T-helper 22 cell (primary cell): Measurements from ENCODE around the gene KCNH5.
"Not testable (repeated sequence)": the region's sequence is repeated elsewhere in the genome, so short reads cannot be mapped to it uniquely, and the experiment has no call there.

ENCODE experiments used
- DNase-seq: peaks from one replicate; pipeline ENCODE4 v3.0.0-alpha.2; 2020; ENCODE audit warnings: low read depth

The KCNH5 gene

DNA sequence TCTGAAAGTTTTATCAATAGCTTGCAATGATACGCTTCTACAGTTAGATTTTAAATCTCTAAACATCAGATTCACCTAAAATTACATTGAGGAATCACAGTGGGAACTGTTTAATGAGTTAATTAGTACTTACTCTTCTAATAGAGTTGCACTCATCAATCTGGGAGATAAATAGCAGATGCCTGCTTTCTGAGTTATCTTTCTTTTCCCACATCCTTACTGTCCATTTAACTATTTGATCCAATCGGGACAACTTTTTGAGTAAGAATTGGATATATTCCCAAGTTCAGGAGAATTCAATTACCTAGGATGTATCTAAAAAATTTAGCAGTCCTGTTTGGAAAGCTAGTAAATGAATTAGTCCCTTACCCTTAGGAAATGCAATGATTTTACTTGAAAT, 162.3 kb downstream of the KCNH5 start:
- no peak for DNase-seq

DNA sequence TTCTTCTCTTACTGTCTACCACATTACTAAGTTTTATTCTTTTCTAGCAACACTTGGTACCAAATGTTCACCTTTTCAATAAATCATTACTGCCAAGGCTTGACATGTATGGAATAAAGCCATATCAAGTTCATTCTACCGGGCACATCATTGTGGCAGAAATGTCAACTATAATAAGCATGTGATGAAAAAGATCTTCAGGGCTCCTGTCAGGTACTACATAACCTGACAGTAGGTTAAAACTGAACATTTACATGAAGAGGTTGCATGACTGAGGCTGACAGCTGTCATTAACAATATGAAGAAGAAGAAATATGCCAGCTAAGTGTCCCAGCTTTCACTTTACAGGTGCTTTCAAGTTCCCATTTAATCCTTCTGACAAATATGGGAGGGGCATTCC, 178.9 kb downstream of the KCNH5 start:
- no peak for DNase-seq

- DNase-seq: no peak
Measured at GRCh38 chr14:62864588-62864987, 180.7 kb downstream of the KCNH5 start.

GRCh38 chr14:62858011-62858410, 187.2 kb downstream of the KCNH5 start:
- not testable (repeated sequence) for DNase-seq

DNA sequence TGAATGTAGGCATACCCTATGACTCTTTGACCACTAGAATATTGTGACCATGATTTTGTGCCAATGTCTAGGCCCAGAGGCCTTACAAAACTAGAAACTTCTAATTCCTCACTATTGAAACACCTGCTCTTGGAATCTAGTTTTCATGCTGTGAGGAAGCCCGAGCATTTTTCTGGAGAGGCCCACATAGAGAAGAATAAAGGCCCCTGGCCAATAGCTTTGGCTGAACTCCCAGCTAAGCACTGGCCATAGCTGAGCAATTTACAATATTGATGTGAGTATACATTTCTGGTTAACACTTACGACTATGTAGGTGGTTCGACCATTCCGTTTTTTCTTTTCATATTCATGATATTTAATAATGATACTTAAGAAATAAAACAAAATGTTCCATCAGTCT, 190.3 kb downstream of the KCNH5 start:
- no peak for DNase-seq

- DNase-seq: no peak
Measured at GRCh38 chr14:62847168-62847567, 198.1 kb downstream of the KCNH5 start.

- DNase-seq: no peak
Measured at GRCh38 chr14:62844546-62844945, 200.7 kb downstream of the KCNH5 start.

- no peak for DNase-seq
Measured at GRCh38 chr14:62824086-62824485, 221.2 kb downstream of the KCNH5 start.

DNA sequence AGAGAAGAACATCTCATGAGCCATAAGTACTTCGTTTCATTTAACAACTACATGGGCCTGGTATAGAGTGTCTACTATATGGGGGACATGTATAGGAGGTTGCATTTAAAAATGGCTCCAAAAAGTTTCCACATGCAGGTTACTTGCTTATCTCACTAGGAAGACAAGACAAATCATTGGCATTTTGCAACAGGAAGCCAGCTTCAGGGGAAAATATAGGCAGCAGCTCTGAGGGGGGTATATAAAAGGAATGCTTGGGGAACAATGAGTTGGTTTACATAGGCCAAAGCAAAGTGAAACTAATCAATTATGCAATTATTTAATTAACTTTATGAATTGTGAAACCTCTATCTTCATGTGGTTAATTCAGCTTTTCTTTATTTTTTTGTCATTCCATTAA, 225.3 kb downstream of the KCNH5 start:
- no peak for DNase-seq

DNA sequence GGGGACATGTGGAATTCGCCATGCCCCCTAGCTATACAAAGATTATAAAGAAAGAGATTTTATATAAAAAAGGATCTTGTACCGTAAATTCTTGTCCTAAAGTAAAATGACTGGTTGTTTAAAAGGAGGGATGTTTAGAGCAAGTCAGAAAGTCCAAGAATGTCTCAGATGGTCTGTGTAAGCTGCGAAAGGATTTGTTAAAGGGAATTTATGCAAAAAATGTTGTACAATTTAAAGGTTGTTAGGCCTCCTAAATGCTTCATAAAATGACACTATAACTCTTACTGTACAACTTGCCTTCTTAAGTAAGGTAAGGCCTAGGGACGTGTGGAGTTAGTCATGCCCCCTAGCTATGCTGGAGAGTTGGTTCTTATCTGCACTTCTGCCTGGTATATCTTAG, 237.6 kb downstream of the KCNH5 start:
- no peak for DNase-seq

GRCh38 chr14:62800577-62800976, 244.7 kb downstream of the KCNH5 start:
- no peak for DNase-seq

DNA sequence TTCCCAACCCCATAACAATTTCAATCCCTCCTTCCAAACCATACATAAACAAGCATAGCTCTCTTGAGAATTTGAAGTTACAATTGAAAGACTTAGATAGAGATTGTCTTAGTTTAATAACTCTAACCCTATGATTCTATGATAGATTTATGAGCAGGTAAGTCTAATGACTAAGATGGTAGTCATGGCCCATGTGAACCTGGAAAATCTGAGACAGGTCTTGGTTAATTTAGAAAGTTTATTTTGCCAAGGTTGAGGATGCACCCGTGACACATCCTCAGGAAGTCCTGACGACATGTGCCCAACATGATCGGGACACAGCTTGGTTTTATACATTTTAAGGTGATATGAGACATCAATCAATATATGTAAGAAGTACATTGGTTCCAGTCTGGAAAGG, 248.8 kb downstream of the KCNH5 start:
- DNase-seq: no peak

DNA sequence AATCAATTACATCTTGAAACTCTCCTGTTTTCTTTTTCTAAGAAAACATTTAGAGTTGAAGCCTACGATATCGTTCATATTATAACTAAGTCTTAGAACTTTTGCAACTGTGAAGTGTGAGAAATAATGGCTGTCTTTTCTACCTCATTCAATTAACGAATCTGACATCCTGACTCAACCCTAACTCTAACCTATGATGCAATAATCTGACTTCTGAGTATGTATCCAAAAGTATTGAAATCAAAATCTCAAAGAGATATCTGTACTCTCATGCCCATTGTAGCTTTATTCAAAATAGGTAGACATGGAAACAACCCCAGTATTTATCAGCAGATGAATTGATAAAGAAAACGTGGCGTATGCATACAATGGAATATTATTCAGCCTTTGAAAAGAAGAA, 252.7 kb downstream of the KCNH5 start:
- DNase-seq: no peak

DNA sequence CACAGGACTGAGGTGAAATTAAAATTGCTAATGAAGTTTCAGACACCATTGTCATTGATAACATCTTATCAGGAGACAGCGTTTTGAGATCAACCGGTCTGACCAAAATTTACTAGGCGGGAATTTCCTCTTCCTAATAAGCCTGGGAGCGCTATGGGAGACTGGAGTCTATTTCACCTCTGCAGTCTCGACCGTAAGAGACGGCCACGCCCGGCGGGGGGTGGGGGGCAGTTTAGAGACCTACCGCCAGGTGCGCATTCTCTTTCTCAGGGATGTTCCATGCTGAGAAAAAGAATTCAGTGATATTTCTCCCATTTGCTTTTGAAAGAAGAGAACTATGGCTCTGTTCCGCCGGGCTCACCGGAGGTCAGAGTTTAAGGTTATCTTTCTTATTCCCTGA, 263.9 kb downstream of the KCNH5 start:
- DNase-seq: not testable (repeated sequence)

DNA sequence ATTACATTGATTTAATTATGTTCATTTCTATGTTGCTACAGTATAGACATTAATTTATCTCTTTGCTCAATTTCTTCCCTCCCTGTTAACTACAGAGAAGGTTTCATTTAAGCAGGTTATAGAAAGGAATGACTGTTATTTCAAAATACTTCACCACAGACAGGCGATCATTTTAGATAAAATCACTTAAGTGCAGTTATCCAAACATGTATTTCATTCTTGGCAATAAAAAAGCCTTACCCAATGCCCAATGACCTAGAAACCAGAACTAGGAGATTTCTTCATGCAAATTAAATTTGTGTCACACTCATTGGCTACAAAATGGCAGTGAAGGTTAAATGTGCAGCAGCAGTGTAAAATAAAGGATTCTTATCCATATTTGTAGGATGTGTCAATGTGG, 266.4 kb downstream of the KCNH5 start:
- DNase-seq: no peak

GRCh38 chr14:62778310-62778709, 266.9 kb downstream of the KCNH5 start:
- DNase-seq: no peak

GRCh38 chr14:62777510-62777909, 267.7 kb downstream of the KCNH5 start:
- DNase-seq: no peak

GRCh38 chr14:62776300-62776699, 269.0 kb downstream of the KCNH5 start:
- DNase-seq: no peak

DNA sequence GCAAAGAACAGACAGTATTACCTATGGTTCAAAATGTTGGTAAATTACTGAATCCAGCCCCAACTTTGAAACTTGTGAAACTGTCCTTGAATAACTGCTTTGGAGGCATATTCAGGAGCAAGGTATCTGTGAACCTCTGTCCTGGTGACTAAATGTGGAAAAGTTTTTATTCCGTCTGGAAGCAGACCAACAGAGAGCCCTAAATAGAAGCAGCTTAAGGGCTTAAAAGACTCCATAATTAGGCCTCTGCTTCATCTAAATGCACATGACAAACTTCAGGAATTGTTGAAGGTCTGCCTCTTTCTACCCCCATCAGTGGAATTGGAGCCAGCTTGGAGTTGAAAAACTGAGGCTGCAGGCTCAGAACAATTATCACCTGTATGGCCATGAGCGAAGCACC, 276.5 kb downstream of the KCNH5 start:
- DNase-seq: no peak

DNA sequence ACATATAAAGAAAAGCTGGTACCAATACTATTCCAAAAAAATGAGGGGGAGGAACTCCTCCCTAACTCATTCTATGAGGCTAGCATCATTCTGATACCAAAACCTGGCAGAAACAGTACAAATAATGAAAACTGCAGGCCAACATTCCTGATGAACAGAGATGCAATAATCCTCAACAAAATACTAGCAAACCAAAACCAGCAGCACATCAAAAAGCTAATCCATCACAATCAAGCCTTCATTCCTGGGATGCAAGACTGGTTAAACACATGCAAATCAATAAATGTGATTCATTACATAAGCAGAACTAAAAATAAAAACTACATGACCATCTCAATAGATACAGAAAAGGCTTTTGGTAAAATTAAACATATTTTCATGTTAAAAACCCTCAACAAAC, 281.3 kb downstream of the KCNH5 start:
- DNase-seq: no peak

DNA sequence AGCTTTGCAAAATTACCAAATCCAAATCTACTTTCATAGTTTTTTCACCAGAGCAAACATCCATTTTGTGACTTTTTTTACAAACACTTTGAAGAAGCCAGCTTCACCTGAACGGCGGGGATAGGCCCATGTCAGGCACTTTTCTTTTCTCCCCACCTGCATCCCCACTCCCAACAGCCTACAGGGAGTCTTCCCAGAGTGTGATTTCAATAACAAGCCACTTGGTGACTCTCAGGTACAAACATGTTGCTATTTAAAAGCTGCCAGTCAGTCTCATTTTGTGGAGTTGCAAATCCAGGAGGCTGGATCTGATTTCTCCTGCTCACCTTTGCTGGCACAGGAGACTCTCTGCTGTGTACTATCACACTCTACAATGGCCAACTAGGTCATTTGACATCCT, 285.5 kb downstream of the KCNH5 start:
- DNase-seq: no peak

- DNase-seq: not testable (repeated sequence)
Measured at GRCh38 chr14:62746881-62747280, 298.4 kb downstream of the KCNH5 start.

DNA sequence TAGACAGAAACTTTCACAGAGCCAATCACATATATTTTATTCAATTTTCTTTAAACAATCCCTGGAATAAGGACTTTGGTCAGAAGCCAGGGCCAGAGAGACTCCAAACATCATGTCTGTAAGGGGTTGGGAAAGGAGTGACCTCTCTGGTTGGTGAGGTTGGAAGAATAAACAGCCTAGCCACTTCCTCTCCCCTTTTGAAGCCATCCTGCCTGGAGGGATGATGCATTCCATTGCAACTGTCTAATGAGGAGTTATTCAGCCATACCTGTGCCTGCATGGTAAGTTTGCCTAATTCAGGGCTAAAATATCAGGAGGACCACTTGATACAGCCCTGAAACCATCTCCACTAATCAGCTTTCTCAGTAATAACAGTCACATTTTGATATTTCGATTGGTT, 299.8 kb downstream of the KCNH5 start:
- no peak for DNase-seq

GRCh38 chr14:62743560-62743959, 301.7 kb downstream of the KCNH5 start:
- no peak for DNase-seq

DNA sequence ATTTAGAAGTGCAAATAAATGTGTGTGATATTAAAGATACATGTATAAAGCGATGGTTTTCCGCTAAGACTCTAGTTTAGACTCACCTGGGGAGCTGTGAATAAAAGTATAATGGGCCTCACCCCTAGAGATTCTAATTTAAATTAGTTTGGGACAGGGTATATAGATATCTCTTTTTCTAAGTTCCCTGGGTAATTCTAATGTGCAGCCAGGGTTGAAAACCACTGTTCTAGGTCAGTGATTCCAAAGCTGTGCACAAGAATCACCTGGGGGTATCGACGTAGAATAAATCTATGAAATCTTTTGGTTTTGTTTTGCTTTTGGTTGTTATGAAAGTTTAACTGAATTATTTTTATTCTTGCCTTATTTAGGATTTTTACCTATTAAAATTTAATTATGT, 302.1 kb downstream of the KCNH5 start:
- DNase-seq: no peak
